H1 (cell line): Measurements from ENCODE around the gene AKAP9.

Experiments
- BACH1 ChIP-seq: IDR thresholded peaks from 2 replicates; pipeline ENCODE4 v1.6.1; 2012; ENCODE audit warnings: low read length, improper control_type of control experiment
- CEBPB ChIP-seq: IDR thresholded peaks from 2 replicates; pipeline ENCODE4 v1.6.1; 2012; ENCODE audit warnings: low read depth, low read length
- EGR1 ChIP-seq: IDR thresholded peaks from 2 replicates; pipeline ENCODE4 v1.6.1; 2011; ENCODE audit warnings: low read depth, low read length, borderline replicate concordance
- EP300 ChIP-seq, 2 experiments: IDR thresholded peaks; 1 replicate in 1 of 2; 2 replicates in 1 of 2; pipeline ENCODE4 v1.6.1; 2011 to 2012; ENCODE audit warnings: low read depth in 2 of 2, low read length in 2 of 2, mild to moderate bottlenecking in 2 of 2, borderline replicate concordance in 1 of 2, inconsistent platforms in 1 of 2, moderate library complexity in 1 of 2
- EZH2 ChIP-seq: fragments of 200-600 bp; sonication (generic); IDR thresholded peaks from 2 replicates; pipeline ENCODE4 v1.7.1; 2012; ENCODE audit warnings: low read depth, mild to moderate bottlenecking, moderate library complexity, low read length, inconsistent platforms; ENCODE audit not compliant: severe bottlenecking
- FOSL1 ChIP-seq: IDR thresholded peaks from 2 replicates; pipeline ENCODE4 v1.6.1; 2011; ENCODE audit warnings: mild to moderate bottlenecking, low read depth, low read length, moderate library complexity; ENCODE audit not compliant: insufficient read depth
- GABPA ChIP-seq: IDR thresholded peaks from 2 replicates; pipeline ENCODE4 v1.6.1; 2011; ENCODE audit warnings: mild to moderate bottlenecking, low read length, moderate library complexity, borderline replicate concordance; ENCODE audit not compliant: insufficient read depth
- MAFK ChIP-seq: IDR thresholded peaks from 2 replicates; pipeline ENCODE4 v1.6.1; 2012; ENCODE audit warnings: low read depth, mild to moderate bottlenecking, improper control_type of control experiment, low read length
- POLR2A ChIP-seq, 2 experiments: IDR thresholded peaks; 1 replicate in 1 of 2; 2 replicates in 1 of 2; pipeline ENCODE4 v1.6.1; 2011; ENCODE audit warnings: low read depth in 2 of 2, low read length in 2 of 2, mild to moderate bottlenecking in 2 of 2; ENCODE audit errors: control extremely low read depth in 1 of 2
- RXRA ChIP-seq: IDR thresholded peaks from 2 replicates; pipeline ENCODE4 v1.6.1; 2011; ENCODE audit warnings: low read depth, mild to moderate bottlenecking, low read length, moderate library complexity; ENCODE audit not compliant: insufficient read depth
- SP2 ChIP-seq: IDR thresholded peaks from 2 replicates; pipeline ENCODE4 v1.6.1; 2012; ENCODE audit warnings: mild to moderate bottlenecking, low read length, inconsistent platforms
- TAF1 ChIP-seq: IDR thresholded peaks from 2 replicates; pipeline ENCODE4 v1.6.1; 2011; ENCODE audit warnings: mild to moderate bottlenecking, low read depth, low read length
- TF ChIP-seq, protein P1 (sequence below), 3 experiments: IDR thresholded peaks; 1 replicate in 2 of 3; 2 replicates in 1 of 3; pipeline versions ENCODE4 v1.5.1 to v1.6.1; 2011; ENCODE audit warnings: low read length in 3 of 3, mild to moderate bottlenecking in 3 of 3, inconsistent platforms in 2 of 3, low read depth in 1 of 3, moderate library complexity in 1 of 3; ENCODE audit not compliant: insufficient read depth in 1 of 3; ENCODE audit errors: control extremely low read depth in 1 of 3
- TF ChIP-seq, protein P2 (sequence below): IDR thresholded peaks from 2 replicates; pipeline ENCODE4 v1.6.1; 2012; ENCODE audit warnings: low read length, inconsistent platforms

DNA sequence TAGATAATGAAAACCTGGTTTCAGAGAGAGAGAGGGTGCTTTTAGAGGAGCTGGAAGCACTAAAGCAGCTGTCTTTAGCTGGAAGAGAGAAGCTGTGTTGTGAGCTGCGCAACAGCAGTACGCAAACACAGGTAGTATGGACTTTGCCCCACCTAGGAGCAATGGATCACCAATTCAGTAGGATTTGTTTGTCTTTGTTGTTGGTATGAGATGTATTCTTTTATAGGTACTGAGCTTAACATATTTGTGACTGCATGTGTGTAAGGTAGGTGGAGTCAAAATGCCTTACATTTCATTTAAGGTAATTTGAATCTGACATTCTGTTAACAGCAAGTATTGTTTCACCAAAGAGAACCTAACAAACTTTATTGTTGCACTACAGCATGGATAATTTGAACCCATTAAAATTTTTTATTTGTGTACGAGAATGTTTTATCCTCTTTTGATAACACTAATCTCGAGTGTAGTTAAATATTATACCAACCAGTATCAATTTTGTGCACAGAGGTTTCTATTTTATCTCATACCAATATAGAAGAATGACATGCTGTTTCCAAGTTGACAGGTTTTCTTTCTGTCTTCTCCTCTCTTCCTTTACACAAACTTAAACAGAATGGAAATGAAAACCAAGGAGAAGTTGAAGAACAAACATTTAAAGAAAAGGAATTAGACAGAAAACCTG lies 101.5 kb downstream of the AKAP9 start:
- TF ChIP-seq POLR2A (IDR thresholded peaks at IDR 0.05; ENCODE audit: control extremely low read depth in 1 of 2, low read depth in 2 of 2, low read length in 2 of 2) = no peak
- no peak for TF ChIP-seq TAF1
- TF ChIP-seq, protein P1, sequence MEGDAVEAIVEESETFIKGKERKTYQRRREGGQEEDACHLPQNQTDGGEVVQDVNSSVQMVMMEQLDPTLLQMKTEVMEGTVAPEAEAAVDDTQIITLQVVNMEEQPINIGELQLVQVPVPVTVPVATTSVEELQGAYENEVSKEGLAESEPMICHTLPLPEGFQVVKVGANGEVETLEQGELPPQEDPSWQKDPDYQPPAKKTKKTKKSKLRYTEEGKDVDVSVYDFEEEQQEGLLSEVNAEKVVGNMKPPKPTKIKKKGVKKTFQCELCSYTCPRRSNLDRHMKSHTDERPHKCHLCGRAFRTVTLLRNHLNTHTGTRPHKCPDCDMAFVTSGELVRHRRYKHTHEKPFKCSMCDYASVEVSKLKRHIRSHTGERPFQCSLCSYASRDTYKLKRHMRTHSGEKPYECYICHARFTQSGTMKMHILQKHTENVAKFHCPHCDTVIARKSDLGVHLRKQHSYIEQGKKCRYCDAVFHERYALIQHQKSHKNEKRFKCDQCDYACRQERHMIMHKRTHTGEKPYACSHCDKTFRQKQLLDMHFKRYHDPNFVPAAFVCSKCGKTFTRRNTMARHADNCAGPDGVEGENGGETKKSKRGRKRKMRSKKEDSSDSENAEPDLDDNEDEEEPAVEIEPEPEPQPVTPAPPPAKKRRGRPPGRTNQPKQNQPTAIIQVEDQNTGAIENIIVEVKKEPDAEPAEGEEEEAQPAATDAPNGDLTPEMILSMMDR (IDR thresholded peaks at IDR 0.05; ENCODE audit: control extremely low read depth in 1 of 3, insufficient read depth in 1 of 3, low read depth in 1 of 3, low read length in 3 of 3) = no peak
- TF ChIP-seq CEBPB = no peak
- TF ChIP-seq FOSL1 = no peak
- TF ChIP-seq EP300 (IDR thresholded peaks at IDR 0.05; ENCODE audit: borderline replicate concordance in 1 of 2, low read depth in 2 of 2, low read length in 2 of 2) = no peak
- no peak for TF ChIP-seq EZH2
- TF ChIP-seq MAFK = no peak
- no peak for TF ChIP-seq SP2
- TF ChIP-seq RXRA = no peak
- TF ChIP-seq EGR1 = no peak
- TF ChIP-seq, protein P2, sequence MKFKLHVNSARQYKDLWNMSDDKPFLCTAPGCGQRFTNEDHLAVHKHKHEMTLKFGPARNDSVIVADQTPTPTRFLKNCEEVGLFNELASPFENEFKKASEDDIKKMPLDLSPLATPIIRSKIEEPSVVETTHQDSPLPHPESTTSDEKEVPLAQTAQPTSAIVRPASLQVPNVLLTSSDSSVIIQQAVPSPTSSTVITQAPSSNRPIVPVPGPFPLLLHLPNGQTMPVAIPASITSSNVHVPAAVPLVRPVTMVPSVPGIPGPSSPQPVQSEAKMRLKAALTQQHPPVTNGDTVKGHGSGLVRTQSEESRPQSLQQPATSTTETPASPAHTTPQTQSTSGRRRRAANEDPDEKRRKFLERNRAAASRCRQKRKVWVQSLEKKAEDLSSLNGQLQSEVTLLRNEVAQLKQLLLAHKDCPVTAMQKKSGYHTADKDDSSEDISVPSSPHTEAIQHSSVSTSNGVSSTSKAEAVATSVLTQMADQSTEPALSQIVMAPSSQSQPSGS = no peak
- TF ChIP-seq BACH1 = no peak
- TF ChIP-seq GABPA = no peak
